Measurements from ENCODE around the gene PTPRG.
"Not testable (repeated sequence)": the region's sequence is repeated elsewhere in the genome, so short reads cannot be mapped to it uniquely, and the experiment has no call there.

PTPRG gene

DNA sequence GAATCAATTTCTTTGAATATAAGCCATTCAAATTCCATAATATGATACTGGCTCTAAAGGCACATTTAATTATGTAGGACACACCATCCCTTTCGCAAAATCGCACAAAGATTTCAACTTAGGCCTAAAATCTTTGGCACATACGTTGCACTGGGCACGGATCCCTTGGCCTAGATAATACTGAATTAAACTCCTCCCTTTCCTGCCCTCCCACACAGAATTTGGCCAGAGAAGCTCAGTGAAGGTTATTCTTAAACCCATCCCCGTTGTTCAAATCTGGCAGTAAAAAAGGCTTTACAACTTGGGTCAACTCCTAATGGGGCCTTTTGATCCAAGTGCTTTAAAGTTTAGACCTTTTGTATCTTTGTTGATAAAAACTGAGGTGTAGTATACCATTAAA lies 247.2 kb downstream of the PTPRG start:
- no peak for DNase-seq

DNA sequence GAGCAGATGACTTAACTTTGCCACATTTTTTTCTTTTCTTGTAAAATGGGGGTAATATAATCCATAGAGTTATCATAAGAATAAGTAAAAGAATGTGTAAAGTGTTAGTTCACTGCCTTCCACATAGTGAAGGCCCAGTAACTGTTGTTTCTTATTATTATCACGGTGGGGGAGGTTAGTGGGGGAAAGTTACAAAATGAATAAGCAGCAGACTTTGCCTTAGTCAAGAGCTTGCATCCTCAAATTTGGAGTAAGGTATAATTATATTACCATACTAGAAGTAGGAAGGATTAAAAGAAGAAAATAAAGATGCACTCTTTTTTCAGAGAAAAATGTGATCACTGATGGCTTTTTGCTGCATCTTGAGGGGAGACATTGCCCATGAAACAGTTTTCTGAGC lies 247.6 kb downstream of the PTPRG start:
- no peak for DNase-seq

DNA sequence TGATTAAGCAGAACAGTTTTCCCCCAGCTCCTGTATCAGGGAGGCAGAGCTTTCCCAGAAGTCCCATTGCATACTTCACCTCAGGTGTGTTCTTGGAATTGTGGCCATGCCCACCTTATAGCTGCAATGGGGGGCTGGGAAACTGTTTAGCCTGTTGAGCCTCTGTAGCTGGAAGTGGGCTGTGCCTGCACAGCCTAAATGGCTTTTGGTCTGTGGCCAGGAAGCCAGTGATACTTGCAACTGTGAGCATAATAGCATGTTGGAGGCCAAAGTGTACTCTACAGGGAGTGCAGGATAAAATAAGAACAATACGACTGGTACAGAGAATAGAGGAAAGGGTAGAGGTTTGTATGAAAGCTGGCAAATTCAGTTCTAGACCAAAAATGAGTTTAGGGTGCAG lies 248.5 kb downstream of the PTPRG start:
- DNase-seq = no peak

DNA sequence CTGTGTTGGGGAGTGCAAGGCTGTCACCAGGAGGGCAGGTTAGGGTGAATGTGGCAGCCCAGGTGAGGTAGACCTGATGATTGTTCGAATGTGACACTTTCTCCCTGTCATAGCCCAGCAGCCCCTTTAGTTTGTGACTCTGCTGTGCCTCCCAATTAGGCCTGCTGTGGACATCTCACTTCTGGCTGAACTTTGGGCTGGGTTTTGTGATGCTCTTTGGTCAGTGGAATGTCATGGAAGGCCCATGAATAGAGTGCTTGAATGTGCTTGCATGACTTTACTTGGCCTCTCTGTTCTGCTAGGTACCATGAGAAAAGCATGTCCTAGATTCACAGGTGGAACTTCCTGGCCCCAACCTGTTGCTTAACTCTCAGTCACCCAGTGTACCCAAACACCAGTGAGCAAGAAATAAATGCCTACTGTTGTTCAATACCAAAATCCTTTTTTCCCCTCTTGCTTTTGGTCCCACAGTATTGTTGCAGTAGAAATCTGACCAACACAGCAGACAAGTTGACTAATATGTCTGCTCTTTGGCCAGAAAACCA lies 249.7 kb downstream of the PTPRG start:
- no peak for DNase-seq

DNA sequence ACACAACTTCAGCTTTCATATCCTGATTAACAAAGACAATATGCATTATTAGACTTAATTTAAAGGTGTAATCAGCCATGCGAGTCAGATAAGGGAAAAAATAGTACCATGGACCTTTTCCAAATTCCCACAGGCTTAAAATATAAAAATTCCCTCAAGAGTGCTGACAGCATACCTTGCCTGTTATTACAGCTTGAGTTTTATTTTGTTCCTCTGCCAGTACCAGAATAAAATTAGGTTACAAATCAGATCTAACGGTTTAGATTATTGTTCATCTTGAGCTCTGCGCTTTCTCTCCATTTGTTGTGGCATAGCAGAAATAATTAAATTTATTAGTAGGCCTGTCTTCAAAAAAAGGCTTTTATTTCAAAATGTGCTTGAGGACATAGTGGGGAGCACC lies 250.3 kb downstream of the PTPRG start:
- no peak for DNase-seq

DNA sequence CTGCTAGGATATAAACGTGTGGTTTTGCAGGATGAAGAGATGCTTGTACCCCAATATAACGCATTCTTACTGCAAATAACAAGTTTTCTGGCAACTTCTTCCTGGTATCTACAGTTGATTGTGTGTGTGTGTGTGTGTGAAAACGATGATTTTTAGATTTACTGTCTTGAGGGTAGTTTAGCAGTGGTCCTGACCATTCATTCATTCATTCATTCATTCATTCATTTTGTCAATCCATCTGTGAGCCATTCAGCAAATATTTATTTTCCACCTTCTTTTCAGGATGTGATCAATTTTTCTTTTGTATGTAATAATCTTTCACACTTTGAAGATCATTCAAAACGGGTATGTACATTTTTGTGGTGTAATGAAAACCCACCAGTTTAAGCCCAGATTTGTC lies 250.7 kb downstream of the PTPRG start:
- no peak for DNase-seq

DNA sequence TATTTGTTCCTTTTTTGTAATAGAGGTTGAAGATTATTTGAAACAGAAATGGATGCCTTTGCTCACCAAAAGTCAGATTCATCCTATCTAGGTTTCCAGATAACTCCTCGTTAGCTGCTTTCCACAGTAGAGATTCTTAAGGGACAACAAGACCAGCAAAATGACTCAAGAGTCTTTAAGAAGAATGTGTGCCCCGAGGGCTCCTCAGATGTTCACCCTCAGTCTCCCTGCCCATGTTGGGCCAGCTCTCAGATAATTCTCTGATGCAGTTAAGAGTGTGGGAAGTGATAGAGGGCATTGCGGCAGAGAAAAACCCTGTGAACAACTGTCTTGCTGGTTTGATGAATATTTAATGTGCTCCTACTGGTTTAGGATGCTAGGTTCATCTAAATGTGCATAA lies 251.1 kb downstream of the PTPRG start:
- DNase-seq = no peak

DNA sequence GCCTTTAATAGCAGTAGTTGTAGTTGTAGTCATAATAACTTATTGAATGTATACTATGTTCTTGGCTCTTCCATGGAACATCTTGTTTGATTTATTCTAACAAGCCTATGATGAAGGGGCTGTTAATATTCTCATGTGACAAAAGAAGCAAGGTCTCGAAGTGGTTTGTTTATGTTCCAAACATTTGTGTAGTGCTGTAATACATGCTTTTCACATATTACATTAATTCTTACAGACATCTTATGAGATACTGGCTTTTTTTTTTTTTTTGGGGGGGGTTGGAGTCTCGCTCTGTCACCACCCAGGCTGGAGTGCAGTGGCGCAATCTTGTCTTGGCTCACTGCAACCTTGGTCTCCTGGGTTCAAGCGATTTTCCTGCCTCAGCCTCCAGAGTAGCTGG lies 252.3 kb downstream of the PTPRG start:
- DNase-seq = no peak

DNA sequence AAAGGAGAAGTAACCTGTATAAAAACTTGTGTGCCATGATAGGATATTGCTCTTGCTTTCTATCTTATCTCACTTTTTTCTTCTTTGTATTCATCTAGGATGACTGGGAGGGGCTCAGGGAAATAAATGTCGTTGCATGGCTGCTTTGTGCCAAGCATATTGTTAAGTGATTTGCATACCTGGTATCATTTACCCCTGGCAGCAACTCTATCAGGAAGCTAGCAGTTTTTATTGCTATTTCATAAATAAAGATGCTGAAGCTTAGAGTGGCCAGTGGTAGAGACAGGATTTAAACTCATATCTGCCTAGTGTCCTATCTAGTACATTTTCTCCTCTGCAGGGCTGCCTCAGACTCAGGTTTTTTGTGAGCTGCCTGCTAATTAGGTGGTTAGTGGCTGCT lies 253.3 kb downstream of the PTPRG start:
- DNase-seq = no peak

DNA sequence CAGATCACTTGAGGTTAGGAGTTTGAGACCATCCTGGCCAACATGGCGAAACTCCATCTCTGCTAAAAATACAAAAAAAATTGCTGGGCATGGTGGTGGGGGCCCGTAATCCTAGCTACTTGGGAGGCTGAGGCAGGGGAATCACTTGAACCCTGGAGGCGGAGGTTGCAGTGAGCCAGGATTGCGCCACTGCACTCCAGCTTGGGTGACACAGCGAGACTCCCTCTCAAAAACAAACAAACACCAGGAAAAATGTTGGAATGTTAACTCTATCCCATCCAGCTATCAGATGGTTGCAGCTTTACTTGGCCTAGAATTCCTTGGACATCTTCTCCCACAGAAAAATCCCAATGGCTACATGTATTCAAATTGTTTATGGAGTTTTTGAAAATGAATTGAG lies 254.9 kb downstream of the PTPRG start:
- not testable (repeated sequence) for DNase-seq

DNA sequence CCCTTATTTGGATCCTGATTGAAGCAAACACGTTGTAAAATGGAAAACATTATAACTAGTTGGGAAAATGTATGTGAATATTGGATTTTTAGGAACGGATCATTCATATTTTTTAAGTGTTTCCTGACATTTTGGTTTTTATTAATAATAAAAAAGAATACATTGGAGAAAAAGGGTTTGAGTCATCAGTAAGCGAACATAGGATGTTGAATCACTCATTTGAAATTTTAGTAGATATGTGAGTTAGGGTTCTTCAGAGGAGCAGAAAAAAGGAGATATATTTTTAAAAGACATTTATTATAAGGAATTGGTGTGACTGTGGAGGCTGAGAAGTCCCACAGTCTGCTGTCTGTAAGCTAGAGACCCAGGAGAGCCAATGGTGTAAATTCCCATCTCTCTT lies 258.5 kb downstream of the PTPRG start:
- no peak for DNase-seq

DNA sequence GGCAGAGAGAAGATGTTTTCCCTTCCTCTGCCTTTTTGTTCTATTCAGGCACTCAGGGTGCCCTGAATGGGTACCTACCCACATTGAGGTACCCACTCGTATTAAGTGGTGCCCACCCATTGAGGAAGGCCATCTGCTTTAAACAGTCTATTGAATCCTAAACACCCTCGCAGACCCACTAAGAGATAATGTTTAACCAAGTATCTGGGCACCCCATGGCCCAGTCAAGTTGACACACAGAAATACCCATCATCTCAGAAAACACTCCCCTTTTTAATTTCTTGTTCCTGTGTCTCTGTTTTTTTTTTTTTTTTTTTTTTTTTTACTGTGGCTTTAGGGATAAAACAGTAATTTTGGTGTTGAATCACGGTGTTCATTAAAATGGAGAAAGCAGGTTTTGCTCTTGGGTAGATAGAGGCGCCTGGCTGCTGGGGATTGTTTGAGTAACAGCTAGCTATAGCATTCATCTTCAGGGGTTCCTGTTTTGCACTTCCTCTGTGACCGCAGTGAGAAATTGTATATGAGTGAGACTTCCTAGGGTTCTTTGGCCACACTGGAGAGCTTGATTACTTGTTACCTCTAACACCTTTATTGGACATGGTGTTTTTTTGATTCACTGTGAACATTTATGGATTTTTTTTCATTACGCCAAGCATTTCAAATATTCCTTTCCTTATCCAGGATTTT lies 259.1 kb downstream of the PTPRG start:
- DNase-seq = no peak

DNA sequence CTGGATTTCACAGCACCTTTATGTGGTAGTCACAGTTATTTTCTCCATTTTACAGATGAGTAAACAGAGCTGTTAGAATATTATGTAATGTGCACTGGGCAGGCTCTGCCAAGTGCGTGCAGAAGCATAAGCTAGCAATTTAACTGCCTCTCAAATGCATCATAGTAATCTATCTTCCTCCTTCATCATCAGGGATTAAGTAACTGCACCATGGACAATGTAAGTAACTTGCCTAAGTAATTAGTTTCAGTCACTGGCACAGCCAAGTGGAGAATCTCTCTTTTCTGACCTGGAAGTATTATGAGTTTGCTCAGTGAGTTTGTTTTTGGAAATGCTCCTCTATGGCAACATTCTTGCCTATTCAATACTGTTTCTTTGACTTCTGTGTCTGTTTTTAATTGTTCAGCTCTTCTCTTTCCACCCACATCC lies 260.5 kb downstream of the PTPRG start:
- DNase-seq = no peak

DNA sequence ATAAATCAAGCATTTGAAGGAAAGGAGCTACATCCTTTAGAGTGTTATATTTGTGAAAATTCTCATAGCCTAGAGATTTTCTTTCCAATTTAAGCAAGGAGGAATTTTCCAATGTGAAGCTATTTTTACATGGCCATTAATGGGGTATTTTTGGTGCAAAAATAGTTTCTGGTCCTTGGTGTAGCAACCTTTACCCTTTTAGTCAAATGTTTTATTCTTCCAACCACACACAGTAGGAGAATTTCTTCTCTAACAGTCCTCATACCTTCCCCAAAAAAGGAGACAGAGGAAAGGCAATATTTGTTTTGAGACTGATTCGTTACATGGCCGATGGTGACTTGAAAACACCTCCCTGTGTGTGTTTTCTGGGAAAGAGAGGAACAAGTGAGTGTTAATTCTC lies 261.2 kb downstream of the PTPRG start:
- no peak for DNase-seq

DNA sequence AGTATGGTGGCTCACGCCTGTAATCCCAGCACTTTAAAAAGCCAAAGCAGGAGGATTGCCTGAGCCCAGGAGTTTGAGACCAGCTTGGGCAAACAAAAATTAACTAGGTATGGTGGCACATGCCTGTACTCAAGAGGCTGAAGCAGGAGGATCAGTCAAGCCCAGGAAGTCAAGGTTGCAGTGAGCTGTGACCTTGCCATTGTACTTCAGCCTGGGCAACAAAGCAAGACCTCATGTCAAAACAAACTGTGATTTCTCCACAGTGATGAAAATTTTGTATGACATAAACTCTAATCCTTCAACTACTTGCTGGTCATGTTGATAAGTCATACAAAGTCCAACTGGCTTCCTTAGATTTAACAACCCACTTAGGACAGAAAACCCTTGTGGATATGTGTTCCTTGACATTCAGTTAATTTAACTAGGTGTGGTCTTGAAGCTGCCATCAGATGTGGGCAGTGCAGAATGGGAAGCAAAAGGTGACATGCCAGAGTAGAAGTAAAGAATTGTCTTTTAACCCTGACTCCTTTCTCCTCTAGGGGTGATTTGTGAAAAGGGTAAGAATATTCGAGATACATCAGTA lies 263.3 kb downstream of the PTPRG start:
- DNase-seq = no peak

DNA sequence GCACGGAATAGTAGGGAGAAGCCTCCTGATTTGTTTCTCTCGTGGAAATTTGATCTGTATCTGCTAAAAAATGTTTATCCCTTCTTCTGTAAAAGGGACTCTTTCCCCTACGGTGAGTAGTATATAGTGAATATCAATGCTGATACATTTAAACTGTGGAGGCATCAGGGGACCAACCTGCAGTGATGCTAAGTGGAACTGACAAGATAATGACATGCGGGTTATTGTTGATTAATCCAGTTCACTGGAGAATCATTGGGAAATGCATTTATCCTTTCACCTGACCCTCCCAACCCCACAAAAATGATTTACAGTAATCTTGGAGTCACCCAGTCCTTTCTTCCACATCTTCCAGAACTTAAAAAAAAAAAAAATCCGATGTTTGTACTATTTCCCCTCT lies 264.8 kb downstream of the PTPRG start:
- no peak for DNase-seq

DNA sequence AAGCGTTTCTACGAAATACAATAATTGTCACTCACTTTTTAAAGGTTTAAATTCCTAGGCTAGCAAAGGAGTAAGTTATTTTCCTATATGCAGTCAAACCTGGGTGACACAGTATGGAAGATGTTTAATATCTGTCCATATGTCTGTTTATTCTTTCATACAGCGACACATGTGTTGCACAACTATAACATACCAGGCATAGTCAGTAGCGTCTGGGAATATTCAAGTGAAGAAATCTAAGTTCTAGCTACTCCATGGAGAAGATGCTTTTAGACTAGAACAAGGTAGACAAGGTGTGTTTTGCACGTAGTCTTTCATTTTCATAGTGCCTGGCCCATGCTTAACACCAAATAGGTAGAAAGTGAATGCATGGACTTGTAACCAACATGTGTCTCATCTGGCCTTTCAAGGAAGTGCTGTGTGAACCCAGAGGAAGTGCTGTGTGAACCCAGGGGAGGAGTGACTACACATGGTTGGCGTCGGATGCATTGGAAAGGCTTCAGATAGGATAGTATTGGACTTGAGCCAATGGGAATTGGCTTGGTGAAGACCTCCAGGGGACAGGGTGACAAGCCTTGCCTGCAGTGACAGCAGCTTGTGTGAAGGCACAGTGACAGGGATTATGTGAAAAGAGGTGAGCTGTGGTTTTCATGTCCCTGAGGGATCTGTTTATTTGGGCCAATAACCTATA lies 267.0 kb downstream of the PTPRG start:
- no peak for DNase-seq

DNA sequence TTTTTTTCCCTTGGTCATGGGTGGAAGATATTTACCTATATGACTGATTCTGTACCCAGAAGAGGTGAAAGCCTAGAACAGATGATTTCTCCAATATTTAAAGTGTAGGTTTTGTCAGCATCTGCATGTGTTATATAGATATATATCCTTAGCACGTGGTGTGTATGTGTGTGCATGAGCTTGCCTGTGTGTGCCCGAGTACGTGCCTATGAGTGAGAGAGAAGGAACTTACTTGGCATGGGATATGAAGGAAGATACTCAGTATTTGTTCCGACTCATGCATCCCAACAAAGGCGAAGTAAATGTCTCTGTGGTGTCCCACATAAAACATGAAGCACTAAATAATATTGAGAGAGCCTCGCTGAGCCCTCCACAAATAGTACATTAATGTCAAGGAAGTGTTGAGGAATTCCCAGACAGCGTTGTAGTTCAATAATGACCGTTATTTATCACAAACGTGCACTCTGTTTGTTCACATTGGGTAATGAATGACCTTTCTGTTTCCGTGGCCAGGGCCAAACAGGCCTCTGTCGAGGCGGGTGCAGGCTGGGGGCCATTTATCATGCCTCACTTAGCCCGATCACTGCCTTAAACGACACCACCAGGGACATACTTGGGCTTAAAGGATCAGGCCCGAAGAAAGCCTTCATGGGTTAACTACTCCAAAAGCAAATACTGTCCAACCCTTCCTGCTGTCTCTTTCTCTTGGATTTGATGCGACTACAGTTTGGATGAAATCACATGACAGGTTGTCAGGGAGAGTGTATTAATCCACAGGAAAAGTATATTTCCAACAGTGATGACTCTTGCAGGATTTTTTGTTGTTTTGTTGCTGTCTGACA lies 267.7 kb downstream of the PTPRG start:
- no peak for DNase-seq

DNA sequence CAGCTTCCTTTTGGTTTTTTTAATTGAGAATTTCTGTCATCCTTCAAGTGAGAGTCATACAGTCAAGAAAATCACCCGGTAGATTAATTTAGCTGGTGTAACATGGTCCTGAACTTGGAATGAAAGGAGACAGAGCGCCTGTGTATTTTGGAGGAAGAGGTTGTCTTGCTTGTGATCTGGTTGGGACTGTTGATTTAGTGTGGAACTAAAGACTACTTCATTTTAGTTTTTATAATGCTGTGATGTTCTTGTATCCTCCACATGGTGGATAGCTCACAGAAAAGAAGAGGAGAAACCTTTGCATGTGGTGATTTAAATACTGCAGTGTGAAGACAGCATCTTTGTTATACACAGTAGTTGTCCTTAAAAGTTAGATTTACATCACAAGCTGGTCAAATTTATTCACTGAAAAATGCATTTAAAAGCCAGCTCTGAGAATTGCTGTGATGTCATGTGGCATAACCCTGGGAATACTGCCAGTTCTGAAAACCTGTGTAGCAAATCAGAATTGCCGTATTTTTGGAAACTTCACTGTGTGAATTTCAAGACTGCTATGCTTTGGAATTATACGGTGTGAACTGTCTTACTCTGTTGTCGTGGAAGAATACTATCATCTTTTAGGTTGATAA lies 268.5 kb downstream of the PTPRG start:
- DNase-seq = no peak

DNA sequence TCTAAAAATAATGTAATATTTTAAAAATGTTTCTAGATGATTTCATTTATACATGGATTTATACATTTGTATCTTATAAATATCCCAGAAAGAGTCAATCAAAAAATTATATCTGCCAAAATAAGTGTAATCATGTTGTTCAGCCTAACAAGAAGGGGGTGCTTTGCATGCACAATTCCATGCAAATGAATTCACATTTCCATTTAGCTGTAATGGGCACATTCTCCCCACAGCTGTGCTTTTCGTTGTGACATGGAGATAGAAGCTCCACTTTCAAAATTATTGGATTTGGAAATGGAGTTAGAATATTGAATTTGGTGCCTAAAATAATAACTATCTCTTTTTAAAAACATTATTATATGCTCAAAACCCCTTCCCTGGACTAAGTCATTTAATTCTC lies 270.6 kb downstream of the PTPRG start:
- no peak for DNase-seq

DNA sequence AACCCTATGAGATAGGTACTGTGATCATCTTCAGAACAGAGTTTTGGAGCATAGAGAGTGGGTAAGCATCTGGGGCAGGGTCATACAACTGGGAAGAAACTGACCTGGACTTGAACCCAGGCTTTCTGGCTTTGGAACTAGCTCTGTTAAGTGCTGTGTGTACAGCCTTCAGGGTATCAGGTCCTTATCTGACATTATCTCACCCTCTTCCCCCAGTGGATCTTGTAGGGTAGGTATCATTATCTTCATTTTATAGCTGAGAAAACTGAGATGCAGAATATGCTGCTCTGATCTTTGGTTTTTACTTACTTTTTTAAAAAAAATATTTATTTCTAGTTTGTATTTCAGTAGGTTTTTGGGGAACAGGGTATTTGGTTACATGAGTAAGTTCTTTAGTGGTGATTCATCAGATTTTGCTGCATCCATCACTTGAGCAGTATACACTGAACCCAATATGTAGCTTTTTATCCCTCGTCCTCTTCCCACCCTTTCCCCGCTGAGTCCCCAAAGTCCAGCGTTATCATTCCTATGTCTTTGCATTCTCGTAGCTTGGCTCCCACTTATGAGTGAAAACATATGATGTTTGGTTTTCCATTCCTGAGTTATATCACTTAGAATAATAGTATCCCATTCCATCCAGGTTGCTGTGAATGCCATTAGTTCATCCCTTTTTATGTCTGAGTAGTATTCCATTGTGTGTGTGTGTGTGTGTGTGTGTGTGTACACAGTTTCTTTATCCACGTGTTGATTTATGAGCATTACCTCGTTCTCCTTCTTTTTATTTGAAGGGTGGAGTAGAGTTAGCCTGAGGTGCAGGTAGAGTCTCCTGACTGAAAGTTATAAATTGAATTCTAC lies 271.2 kb downstream of the PTPRG start:
- no peak for DNase-seq

DNA sequence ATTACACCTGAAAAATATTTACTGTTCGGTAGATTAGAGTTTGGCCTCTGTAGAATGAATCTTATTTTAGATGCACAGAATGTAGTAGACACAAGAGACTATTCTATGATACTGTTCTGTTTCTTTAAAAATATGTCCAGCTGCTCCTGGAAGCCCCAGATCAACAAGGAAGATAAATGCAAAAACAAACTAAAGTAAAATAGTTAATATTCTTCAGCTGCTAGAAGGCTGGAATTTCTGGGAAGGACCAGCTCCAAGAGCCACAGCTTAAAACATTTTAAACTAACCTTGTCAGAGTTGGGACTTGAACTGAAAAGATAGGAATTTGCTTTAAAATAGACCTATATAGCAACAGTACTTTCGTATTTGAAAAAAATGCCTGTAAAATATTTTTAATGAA lies 277.9 kb downstream of the PTPRG start:
- no peak for DNase-seq
